ENCODE measurements around the gene ZFP57. TPM values are rescaled to one million over a fixed set of nuclear protein-coding genes. Genes with fewer than 3 reads are reported as not detected.
"Not testable (repeated sequence)": the region's sequence is repeated elsewhere in the genome, so short reads cannot be mapped to it uniquely, and the experiment has no call there.

Gene ZFP57
- total RNA-seq, 1 donor from 2014 or later: 1.4 TPM

DNA sequence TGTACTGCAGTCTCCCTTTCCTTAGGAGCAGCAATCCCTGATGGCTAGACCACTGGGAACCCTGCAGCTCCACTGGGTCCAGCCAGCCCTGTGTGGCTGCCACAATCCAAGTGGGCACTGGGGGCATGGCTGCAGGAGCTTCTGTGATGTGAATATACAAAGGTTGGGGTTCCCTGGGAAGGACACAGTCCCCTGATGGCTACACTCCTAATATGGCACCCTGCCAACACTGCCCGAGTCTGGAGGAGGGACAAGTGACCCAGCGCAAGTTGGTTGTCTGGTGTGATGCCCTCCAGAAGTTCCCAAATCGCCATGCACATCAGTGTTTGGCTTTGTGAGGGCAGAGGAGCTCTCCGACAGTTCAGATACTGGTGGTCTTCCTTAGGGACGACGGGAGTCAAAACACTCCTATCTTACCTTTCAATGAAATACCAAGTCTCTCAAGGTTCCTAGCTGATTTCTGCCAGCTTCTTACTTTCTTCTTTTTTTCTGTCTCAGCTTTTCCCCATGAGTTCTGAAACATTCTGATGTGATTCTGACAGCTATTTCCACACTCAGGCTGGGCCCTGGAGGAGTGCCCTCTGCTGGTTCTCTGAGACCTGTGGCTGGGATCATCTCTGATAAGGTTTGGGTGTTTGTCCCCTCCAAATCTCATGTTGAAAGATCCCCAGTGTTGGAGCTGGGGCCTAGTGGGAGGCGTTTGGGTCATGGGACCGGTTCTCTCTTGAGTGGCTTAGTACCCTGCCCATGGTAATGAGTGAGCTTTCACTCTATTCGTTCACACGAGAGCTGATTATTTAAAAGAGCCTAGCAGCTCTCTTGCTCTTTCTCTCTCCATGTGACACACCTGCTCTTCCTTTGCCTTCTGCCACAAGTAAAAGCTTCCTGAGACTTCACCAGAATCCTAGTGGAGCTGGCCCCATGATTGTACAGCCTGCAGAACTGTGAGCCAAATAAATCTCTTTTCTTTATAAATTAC, 15.5 kb upstream of the ZFP57 start:
- peak; percentile 23 to 33 for DNase-seq (ENCODE audit: low read depth in 2 of 2)

DNA sequence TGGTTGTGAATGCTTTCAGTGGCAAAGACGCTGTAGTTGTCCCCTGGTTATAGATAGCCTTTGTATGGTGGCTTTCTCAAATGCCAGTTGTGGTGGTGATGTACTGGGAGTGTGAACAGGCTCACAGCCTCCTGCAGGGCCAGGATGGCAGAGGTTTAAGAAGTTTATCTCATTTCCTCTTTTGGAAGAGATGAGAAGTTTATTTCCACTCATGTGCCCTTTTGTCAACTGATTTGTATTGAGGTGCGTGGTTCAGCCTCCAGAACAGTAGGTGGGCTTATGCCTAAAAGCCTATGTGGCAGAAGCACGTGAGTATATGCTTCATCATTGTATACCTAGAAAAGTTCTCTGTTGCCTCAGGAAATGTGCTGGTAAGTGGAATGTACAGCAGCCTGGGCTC, 13.7 kb upstream of the ZFP57 start:
- no peak for DNase-seq (ENCODE audit: low read depth in 2 of 2)

DNA sequence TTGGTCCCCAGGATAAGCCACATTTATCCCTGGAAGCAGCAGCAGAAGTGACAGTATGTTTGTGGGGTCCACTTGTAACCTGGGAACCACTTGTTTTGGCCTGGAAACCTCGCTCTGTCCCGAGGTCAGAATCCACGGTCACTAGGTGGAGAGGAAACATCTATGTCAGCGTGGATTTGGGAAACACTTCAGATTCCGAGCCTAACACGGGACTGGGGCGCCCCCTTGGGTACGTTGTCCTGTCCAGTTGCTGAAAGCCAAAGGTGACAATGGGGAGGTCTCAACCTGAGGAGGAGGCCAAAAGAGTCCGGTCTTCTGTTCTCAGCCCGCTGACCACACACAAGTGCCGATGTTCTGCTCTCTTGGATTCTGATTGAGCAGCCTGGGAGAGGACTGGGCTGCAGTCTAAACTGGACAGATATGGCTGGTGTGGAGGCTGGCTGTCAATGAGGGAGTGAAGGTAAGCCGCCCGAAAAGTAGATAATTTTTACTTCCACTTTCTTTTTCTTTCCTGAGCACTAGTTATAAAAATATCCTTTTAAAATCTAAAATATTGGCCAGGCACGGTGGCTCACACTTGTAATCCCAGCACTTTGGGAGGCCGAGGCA, 4.9 kb upstream of the ZFP57 start:
- DNase-seq (ENCODE audit: low read depth in 2 of 2): peak in 1 of 2 donors; percentile 10

DNA sequence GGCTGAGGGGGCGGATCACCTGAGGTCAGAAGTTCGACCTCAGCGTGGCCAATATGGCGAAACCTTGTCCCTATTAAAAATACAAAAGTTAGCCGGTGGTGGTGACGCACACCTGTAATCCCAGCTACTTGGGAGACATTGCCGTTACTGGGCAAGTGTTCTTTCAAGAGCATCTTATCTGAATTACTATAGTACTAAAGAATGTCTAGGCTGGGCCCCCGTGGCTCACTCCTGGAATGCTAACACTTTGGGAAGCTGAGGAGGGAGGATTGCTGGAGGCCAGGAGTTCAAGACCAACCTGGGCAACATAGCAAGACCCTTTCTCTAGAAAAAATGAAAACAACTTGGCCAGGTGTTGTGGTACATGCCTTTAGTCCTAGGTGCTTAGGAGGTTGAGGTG, 859 bp upstream of the ZFP57 start:
- no peak for DNase-seq (ENCODE audit: low read depth in 2 of 2)

DNA sequence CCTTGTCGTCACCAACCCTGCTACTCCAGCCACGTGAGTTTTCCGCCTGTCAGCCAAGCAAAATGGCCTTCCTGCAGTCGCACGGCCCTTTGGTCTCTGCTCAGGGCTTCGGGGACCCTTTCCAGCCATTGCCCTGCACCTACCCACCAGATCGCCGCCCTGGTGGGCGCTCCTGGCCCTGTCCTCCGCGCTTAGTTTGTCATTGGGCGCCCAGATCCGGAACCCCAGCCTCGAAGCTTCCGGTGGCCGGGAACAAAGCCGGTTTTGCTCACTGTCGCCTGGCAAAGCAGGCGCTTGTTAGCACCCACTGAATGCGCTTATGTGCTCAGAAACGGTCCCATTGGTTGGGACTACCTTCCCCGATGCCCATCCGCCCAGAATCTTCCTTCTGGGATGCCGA, 536 bp downstream of the ZFP57 start:
- no peak for DNase-seq (ENCODE audit: low read depth in 2 of 2)

DNA sequence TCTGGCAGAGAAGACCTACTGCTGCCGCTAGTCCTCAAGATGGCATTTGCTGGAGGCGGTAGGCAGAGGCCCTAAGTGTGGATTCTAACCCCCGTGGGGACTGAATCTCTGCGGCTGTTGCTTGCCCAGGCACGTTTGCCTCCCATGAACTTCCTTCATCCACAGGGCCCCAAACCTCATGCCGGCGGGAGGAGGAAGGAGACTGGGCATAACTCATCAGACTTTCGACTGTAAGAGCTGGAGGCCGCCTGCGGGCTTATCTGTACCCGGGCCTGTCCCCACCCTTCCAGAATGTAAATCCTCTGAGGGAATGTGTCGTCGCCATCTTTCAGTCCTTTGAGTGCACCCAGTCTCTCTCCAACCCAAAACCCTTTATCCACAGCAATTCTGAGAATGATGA, 990 bp downstream of the ZFP57 start:
- no peak for DNase-seq (ENCODE audit: low read depth in 2 of 2)

DNA sequence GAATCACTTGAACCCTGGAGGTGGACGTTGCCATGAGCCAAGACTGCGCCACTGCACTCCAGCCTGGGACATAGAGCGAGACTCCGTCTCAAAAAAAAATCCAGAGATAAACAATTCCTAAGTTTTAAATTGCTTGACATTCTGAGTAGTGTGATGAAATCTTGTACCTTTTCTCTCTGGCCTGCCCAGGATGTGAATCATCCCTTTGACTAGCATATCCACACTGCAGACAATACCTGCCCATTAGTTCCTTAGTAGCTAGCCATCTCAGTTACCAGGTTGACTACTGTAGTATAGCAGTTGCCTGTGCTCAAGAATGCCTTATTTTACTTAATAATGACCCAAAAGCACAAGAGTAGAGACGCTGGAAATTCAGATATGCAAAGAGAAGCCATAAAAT, 2.8 kb downstream of the ZFP57 start:
- DNase-seq (ENCODE audit: low read depth in 2 of 2): no peak

DNA sequence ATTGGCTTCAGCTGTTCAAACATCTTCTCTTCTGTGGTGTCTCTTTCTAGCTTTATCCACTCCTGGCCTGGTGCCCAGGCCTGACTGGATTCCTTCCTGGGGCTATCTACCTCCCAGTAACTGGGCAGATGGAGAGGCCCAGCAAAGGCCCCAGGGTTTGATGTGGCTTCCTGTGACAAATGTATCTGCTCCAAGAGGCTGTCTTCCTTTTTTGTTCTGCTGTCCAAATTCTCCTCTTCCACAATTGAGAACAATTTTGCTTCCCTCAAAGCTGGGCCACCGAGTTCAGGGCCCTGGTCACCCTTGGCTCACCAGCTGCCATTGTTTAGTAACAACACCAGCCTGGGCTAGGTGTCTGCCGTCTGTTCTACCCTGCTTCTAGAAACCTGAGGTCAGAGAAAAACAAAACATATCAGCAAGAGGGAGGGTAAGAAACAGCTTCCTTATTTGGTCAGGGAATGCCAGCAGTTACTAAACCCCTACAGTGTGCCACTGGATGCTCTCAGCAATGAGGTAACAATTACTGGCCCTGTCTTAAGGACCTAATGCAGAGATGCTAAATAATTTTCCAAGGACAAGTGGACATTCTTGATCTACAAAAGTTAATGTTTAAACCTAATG, 3.9 kb downstream of the ZFP57 start:
- DNase-seq (ENCODE audit: low read depth in 2 of 2): peak in 1 of 2 donors; percentile 54

DNA sequence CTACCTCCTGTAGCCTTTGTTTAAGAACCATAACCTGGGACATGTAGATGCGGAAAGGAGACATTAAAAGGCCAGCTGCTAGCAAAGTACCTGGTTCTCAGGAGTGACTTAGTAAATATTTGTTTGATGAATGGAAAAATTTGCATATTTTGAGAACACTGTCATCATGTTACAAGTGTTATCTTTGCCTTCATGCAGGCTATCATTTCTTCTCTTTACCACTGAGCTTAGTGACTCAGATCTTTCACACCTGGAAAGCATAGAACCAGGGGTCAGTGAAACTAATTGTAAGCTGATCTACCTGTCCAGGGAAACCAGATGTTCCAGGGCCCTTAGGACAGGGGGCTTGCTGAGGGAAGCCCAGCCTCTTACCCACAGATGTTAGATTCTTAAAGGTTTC, 5.4 kb downstream of the ZFP57 start:
- DNase-seq (ENCODE audit: low read depth in 2 of 2): no peak

DNA sequence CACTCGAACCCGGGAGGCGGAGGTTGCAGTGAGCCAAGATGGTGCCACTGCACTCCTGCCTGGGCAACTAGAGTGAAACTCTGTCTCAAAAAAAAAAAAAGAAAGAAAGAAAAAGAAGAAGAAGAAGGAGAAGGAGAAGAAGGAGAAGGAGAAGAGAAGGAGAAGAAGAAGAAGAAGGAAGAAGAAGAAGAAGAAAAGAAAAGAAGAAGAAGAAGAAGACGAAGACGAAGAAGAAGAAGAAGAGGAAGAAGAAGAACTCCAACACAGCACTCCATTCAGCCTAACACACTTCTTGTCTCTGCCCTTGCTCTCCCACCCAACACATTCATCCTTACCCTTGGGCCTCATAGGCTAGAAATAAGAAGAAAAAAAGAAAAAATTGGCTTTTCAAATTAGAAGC, 6.9 kb downstream of the ZFP57 start:
- no peak for DNase-seq (ENCODE audit: low read depth in 2 of 2)

DNA sequence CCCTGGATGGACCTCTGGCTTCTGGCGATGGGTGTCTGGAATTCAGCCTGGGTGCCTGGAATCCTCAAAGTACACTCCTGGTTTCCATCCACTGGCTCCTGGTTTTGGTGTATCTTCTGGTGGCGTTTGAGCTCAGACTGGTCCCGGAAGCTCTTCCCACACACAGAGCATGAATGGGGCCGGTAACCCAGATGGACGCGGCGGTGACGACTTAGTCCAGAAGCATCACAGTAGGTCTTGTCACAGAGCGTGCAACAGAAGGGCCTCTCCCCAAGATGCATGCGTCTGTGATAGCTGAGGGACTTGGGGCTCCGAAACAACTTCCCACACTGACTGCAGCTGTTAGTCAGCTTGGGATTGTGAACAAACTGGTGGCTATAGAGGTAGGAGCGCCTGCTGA, 7.8 kb downstream of the ZFP57 start:
- no peak for DNase-seq (ENCODE audit: low read depth in 2 of 2)

DNA sequence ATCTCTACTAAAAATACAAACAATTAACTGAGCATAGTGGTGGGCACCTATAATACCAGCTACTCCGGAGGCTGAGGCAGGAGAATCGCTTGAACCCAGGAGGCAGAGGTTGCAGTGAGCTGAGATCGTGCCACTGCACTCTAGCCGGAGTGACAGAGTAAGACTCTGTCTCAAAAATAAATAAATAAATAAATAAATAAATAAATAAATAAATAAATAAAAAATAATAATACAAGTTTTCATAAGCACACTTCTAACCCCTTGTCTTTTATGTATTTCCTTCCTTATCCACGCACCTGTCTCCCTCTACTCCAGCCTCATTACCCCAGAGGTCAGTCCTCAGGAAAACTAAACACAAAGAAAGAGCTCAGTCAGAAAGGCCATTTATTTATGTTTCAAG, 8.8 kb downstream of the ZFP57 start:
- not testable (repeated sequence) for DNase-seq (ENCODE audit: low read depth in 2 of 2)

DNA sequence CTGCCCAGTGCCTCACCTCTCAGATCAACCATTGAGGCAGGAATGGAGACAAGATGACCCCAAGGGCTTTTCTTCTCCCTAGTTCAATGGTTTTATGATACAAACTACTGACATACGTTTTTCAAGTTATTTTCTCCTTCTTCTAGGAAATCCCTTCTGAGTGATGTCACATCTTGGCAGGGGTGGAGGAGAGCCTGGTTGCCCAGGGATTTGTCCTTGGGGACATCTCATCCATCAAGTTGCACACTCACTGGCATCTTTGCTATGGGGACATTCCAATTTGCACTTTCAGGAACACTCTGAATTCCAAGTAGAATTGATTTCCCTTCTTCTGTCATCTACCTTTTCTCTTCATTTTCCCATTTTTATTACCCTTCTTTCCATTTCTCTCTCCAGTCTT, 9.9 kb downstream of the ZFP57 start:
- DNase-seq (ENCODE audit: low read depth in 2 of 2): no peak

DNA sequence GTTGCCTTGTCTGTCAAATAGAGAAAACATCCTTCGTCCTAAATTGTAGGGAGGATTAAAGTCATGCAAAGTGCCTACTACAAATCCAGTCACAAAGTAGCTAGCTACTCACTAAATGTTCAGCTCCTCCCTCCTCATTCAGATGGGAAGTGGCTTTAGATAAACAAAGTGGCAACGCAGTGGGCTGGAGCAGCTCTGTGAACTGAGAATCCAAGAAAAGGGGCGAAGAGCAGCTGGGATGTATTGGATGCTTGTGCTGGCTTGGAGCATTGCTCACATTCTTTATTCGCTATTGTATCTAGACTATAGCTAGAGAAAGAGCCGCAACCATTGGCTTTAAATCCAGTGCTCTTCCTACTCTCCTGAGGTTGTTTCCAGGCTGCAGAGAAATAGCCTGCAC, 13.8 kb downstream of the ZFP57 start:
- DNase-seq (ENCODE audit: low read depth in 2 of 2): no peak

DNA sequence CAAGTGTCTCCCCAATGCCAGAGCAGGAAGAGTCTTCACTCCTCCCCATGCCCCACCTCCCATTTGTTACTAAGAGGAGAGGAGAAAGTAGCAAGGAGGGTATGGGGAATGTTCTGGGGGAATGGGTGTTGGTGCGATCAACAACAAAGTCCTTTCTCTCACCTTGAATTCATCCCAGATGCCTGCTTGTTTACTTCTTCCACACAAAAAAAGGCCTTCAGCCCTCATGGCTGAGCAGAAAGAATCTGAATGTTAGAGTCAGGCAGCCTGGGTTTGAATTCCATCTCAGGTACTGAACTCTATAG, 14.2 kb downstream of the ZFP57 start:
- no peak for DNase-seq (ENCODE audit: low read depth in 2 of 2)

DNA sequence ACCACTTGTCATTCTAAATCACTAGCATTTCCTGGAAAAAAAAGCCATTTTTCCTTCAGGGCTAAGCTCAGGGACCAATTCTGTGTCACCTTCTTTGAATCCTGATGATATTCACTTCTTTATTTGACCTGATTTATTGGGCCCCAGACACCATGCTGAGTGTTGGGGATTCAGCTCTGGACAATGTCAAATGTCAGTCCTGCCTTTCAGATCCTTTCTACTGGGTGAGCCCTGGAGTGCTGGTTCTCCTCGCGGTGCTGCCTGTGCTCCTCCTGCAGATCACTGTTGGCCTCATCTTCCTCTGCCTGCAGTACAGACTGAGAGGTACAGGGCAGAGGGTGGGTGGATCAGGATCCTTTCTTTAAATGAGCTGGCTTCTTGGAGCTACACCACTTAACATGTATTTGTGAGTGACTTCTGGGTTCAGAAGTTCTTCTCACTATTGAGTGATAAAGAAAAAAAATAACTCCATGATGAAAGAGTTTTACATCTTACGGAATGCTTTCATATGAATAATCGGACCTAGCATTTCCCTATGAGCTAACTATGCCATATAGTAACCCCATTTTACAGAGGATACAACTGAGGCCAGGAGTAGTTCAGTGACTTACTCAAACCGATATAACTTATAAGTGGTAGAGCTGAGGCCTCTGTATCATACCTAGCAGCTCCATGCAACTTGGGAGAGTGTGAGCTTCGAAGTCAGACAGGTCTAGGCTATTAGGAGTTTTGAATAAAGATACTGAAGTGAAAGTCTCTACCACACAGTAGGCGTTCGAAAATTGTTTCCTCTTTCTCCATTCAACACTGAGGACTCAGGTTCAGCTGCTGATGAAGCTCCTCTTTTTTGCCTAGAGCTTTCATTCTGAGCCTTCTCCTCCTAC, 14.8 kb downstream of the ZFP57 start:
- DNase-seq (ENCODE audit: low read depth in 2 of 2): no peak

DNA sequence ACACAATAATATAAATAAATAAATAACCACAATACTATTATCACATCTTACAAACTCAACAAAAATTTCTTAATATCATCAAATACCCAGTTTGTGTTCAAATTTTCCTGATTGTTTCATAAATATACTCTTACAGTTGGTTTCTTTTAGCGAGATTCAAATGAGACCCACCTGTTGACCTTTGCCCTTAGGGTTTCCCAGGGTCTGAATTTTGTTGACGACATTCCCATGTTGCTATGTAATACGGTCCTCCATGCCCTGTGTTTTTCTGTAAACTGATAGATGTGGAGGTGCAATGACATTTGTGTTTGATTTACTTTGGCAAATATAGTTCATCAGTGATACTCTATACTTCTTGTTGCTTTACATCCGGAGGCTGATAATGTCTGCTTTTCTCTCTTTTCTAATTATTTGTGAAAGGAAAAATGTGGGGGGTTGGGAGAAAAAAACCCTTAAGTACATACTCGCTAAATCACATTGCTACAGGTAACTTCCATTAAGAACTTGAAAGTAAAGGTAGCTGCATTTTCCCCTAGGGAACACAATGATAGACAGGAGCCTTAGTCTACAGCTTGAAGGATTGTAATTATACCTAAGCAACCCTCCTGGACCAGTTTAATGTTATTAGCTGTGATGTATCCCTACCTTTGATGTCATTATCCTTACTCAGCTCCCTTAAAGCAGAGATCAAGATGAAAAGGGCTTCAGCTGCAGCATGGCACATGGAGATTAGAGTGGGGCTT, 17.5 kb downstream of the ZFP57 start:
- DNase-seq (ENCODE audit: low read depth in 2 of 2): no peak

DNA sequence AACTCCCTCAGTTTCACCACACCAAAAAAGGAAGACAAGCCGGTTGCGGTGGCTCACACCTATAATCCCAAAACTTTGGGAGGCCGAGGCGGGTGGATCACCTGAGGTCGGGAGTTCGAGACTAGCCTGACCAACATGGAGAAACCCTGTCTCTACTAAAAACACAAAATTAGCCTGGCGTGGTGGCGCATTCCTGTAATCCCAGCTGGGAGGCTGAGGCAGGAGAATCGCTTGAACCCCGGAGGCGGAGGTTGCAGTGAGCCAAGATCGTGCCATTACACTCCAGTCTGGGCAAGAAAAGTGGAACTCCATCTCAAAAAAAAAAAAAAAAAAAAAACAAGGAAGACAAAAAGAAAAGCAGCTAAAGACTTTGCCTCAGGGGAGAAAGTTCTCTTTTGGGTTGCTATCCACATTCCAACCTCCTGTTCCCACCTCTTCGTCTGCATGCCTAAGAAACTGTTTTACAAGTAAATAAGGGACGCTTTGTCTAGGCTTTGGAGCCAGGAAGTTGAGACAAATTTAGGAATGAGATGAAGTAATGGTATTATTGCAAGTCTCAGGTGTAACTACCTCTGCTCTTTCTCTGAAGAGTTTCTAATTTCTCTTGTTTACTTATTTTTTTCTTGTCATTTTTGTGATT, 19.3 kb downstream of the ZFP57 start:
- not testable (repeated sequence) for DNase-seq (ENCODE audit: low read depth in 2 of 2)

DNA sequence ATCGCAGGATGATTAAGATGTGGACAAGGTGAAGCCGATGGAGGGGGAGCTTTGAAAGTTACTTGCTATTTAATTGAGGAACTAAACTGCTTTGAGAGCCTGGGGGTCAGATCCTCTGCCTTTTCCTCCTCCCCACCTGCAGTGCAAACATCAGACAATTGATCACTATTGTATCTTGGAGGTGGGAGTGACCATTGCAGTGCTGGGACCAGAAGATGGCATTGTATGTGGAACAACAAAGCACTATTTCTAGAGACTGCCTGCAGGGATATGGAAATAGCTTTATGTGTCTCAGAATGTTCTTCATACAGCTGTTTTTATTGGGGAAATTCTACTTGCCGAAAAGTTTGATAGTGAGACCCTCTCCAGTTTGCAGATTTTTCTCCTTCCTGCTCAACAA, 19.9 kb downstream of the ZFP57 start:
- DNase-seq (ENCODE audit: low read depth in 2 of 2): no peak

DNA sequence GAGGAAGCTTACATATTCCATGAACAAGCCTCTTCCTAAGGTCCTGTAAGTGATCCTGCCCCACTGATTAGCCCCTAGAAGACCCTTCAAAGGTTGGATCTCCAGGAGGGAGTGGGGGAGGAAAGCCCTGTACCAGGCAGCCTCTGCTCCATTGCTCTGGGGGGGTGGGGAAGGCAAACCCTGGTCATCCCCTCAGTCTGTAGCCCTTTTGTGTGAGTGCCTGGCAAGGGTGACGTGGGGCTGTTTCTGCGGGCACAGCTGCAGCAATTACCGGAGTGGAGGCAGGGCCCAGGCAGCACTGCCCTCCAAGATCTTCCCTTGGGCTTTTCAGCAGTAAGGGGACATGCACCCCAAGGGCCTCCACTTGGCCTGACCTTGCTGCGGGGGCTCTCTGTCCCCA, 24.2 kb downstream of the ZFP57 start, which contains the start of gene MOG:
Gene MOG (plus strand): TSS at position 295 of the 400 bp plus-strand sequence. CDS start 118 bp downstream, outside the sequence.
- no peak for DNase-seq (ENCODE audit: low read depth in 2 of 2)
